ENCODE results near the gene IGSF22. TPM values are rescaled to one million over a fixed set of nuclear protein-coding genes. Genes with fewer than 3 reads are reported as not detected.
A peak's percentile ranks its signal among the peaks of the same experiment; 100 is the strongest.

Gene IGSF22
- total and polyA plus RNA-seq, 2 of the 8 experiments (the other 6 are each of a cell fraction or from before 2014, with no cell fraction given) = 0.14 TPM; not detected in 1

- POLR2A ChIA-PET (ENCODE audit: partially characterized antibody) = no interaction called here
Observed at GRCh38 chr11:18714443-18714780, 11.6 kb downstream of the IGSF22 start.

More at GRCh38 chr11:18714443-18714780, 11.6 kb downstream of the IGSF22 start:
- H4K20me1 ChIP-seq (replicated peaks in 1 of 2; ENCODE audit: control insufficient read depth in 1 of 2, insufficient read depth in 2 of 2, low read length in 2 of 2) = no peaks in the 10 kb centered on the region
- no peaks in the 10 kb centered on the region for H3K79me2 ChIP-seq (ENCODE audit: control insufficient read depth in 1 of 2, insufficient read depth in 2 of 2, low read length in 2 of 2)
- H4K8ac ChIP-seq (ENCODE audit: extremely low read depth, insufficient read depth, low read length) = peak overlapping the region; percentile 69
- no peak overlapping the region for H3K23ac ChIP-seq (ENCODE audit: insufficient read length)
- no peak overlapping the region for H3K56ac ChIP-seq (replicated peaks; ENCODE audit: insufficient read length, low read depth, low read length)
- no peaks in the 10 kb centered on the region for H3K79me1 ChIP-seq (ENCODE audit: low read depth, low read length)
- H2BK12ac ChIP-seq (ENCODE audit: low read depth, low read length) = no peak overlapping the region
- no peak overlapping the region for H3K4me2 ChIP-seq (ENCODE audit: insufficient read depth in 1 of 2, low read depth in 2 of 2, low read length in 2 of 2)
- DNase-seq (ENCODE audit: low read depth in 1 of 2, low spot score in 2 of 2) = no peak
- no peak overlapping the region for H2AK5ac ChIP-seq (ENCODE audit: low read depth, low read length)
- H2BK20ac ChIP-seq (ENCODE audit: low read length) = no peak overlapping the region
- FAIRE-seq = no peak
- H3K18ac ChIP-seq (ENCODE audit: extremely low read depth, low read length) = no peak overlapping the region
- CTCF ChIA-PET (ENCODE audit: partially characterized antibody) = interaction anchor here (0.9 to 2.7 kb wide), 5 partner anchors 7 to 17 kb away, joined by 3 to 15 read pairs (median 4); partner anchors contain the start of gene IGSF22
- no peak overlapping the region for H2BK5ac ChIP-seq (ENCODE audit: low read depth, low read length)
- no peaks in the 10 kb centered on the region for H3K36me3 ChIP-seq (ENCODE audit: control insufficient read depth in 2 of 4, insufficient read depth in 4 of 4, low read length in 3 of 4)
- no peak overlapping the region for H2BK15ac ChIP-seq (ENCODE audit: low read length)
- H3K9ac ChIP-seq (replicated peaks in 1 of 4; ENCODE audit: extremely low read depth in 1 of 4, low read depth in 3 of 4, low read length in 3 of 4) = no peak overlapping the region
- H3K23me2 ChIP-seq (ENCODE audit: low read depth, low read length) = peaks cover 2% of the 10 kb centered on the region; the same call in 1 of the 2 replicates
- no peak overlapping the region for H3K14ac ChIP-seq (ENCODE audit: insufficient read length)
- H3K4me1 ChIP-seq (replicated peaks in 1 of 4; ENCODE audit: control insufficient read depth in 3 of 4, insufficient read depth in 4 of 4, low read length in 3 of 4) = no peaks in the 10 kb centered on the region
- no peak overlapping the region for H2BK120ac ChIP-seq (replicated peaks; ENCODE audit: low read depth, low read length)
- H4K5ac ChIP-seq (ENCODE audit: insufficient read length, low read depth, low read length) = no peak overlapping the region
- no peak overlapping the region for H3K27ac ChIP-seq (ENCODE audit: low read depth, low read length)
- H3K4me3 ChIP-seq (ENCODE audit: extremely low read depth in 1 of 4, insufficient read depth in 2 of 4, low read depth in 3 of 4, low read length in 4 of 4) = no peak overlapping the region
- H2AFZ ChIP-seq (ENCODE audit: low read length) = no peak overlapping the region
- H3K4ac ChIP-seq (replicated peaks; ENCODE audit: insufficient read length, low read depth, low read length) = no peak overlapping the region
- TF ChIP-seq, protein P1, sequence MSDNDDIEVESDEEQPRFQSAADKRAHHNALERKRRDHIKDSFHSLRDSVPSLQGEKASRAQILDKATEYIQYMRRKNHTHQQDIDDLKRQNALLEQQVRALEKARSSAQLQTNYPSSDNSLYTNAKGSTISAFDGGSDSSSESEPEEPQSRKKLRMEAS (IDR thresholded peaks at IDR 0.05) = no peak
- TF ChIP-seq PHF8 (conservative IDR thresholded peaks at IDR 0.05; ENCODE audit: low read depth, low read length) = no peak
- TF ChIP-seq GTF2F1 (IDR thresholded peaks at IDR 0.05; ENCODE audit: borderline replicate concordance, low read depth, low read length) = no peak
- no peak for TF ChIP-seq KDM1A (IDR thresholded peaks at IDR 0.05; ENCODE audit: borderline replicate concordance, low read length)
- TF ChIP-seq HDAC2 (IDR thresholded peaks at IDR 0.05; ENCODE audit: borderline replicate concordance in 1 of 2, low read depth in 2 of 2, low read length in 2 of 2) = no peak
- no peak for TF ChIP-seq POU5F1 (IDR thresholded peaks at IDR 0.05; ENCODE audit: low read depth, low read length)
- no peak for TF ChIP-seq TBP (IDR thresholded peaks at IDR 0.05; ENCODE audit: low read depth, low read length)
- TF ChIP-seq ZNF274 (IDR thresholded peaks at IDR 0.05; ENCODE audit: borderline replicate concordance, extremely low read depth, low read length) = no peak
- no peak for TF ChIP-seq CHD1 (IDR thresholded peaks at IDR 0.05; ENCODE audit: low read depth, low read length)
- TF ChIP-seq SIRT6 (IDR thresholded peaks at IDR 0.05; ENCODE audit: low read length) = no peak
- no peak for TF ChIP-seq CEBPB (IDR thresholded peaks at IDR 0.05; ENCODE audit: low read depth, low read length)
- TF ChIP-seq CBX5 (IDR thresholded peaks at IDR 0.05; ENCODE audit: low read depth, low read length) = no peak
- TF ChIP-seq CTBP2 (IDR thresholded peaks at IDR 0.05; ENCODE audit: borderline replicate concordance, insufficient read depth, insufficient read length, low read length) = no peak
- H4K91ac ChIP-seq (replicated peaks; ENCODE audit: insufficient read length, low read length) = no peak overlapping the region
- H3K9me3 ChIP-seq (ENCODE audit: insufficient read depth in 2 of 2, low read depth in 1 of 2, low read length in 1 of 2) = no peaks in the 10 kb centered on the region
- peaks cover 0 to 7% (median 0%) of the 10 kb centered on the region in 4 experiments; a peak in 2 of 7 replicates for H3K27me3 ChIP-seq (replicated peaks in 1 of 4; ENCODE audit: control insufficient read depth in 3 of 4, extremely low read depth in 1 of 4, insufficient read depth in 3 of 4, low read length in 3 of 4)
- WGBS, 2 experiments (ENCODE audit: extremely low coverage in 1 of 2, insufficient coverage in 1 of 2, insufficient read length in 1 of 2, insufficient replicate concordance in 2 of 2, low coverage in 1 of 2, low lambda C conversion rate in 2 of 2, missing lambda C conversion rate in 1 of 2) = 82% methylated on average over 8 of the region's 10 CpGs; no CpG with 5 or more reads in 1 of the 2 experiments
